Osteoblast (primary cell): ENCODE measurements around the gene ACTL9. TPM values are rescaled to one million over a fixed set of nuclear protein-coding genes. Genes with fewer than 3 reads are reported as not detected.

Source experiments
- DNase-seq: peaks from one replicate; pipeline ENCODE4 v3.0.0; 2011; ENCODE audit warnings: low spot score, mixed read lengths; ENCODE audit not compliant: insufficient read length; ENCODE audit errors: missing footprints
- H2AFZ ChIP-seq: 2 replicates; pipeline ENCODE4 v1.6.0; 2011; ENCODE audit warnings: mild to moderate bottlenecking, low read length
- H3K27ac ChIP-seq: 2 replicates; pipeline ENCODE4 v1.5.1; 2011; ENCODE audit warnings: mild to moderate bottlenecking, low read depth, low read length, moderate library complexity
- H3K27me3 ChIP-seq: 2 replicates; pipeline ENCODE4 v1.6.0; 2012; ENCODE audit warnings: mild to moderate bottlenecking, control low read depth, inconsistent platforms, low read length, moderate library complexity; ENCODE audit not compliant: insufficient read depth
- H3K36me3 ChIP-seq: 2 replicates; pipeline ENCODE4 v1.5.1; 2011; ENCODE audit warnings: mild to moderate bottlenecking, low read length, control low read depth, moderate library complexity; ENCODE audit not compliant: insufficient read depth
- H3K4me1 ChIP-seq: 2 replicates; pipeline ENCODE4 v1.5.1; 2011; ENCODE audit warnings: mild to moderate bottlenecking, low read length, control low read depth, moderate library complexity; ENCODE audit not compliant: insufficient read depth
- H3K4me2 ChIP-seq: 2 replicates; pipeline ENCODE4 v1.6.0; 2011; ENCODE audit warnings: mild to moderate bottlenecking, low read length; ENCODE audit not compliant: insufficient read depth
- H3K4me3 ChIP-seq: fragments of 200-600 bp; sonication (generic); 3 replicates; pipeline ENCODE4 v1.5.1; 2012; ENCODE audit warnings: mild to moderate bottlenecking, low read length, inconsistent platforms; ENCODE audit not compliant: insufficient read depth
- H3K79me2 ChIP-seq: 2 replicates; pipeline ENCODE4 v1.6.0; 2012; ENCODE audit warnings: mild to moderate bottlenecking, low read length, control low read depth, inconsistent platforms; ENCODE audit not compliant: insufficient read depth
- H3K9me3 ChIP-seq: 2 replicates; pipeline ENCODE4 v1.5.1; 2011; ENCODE audit warnings: low read depth, low read length, control low read depth
- H4K20me1 ChIP-seq: 2 replicates; pipeline ENCODE4 v1.6.0; 2012; ENCODE audit warnings: mild to moderate bottlenecking, low read length, control low read depth; ENCODE audit not compliant: insufficient read depth
- CTCF ChIP-seq: IDR thresholded peaks from 2 replicates; pipeline ENCODE4 v1.5.1; 2011; ENCODE audit warnings: mild to moderate bottlenecking, low read depth, low read length, moderate library complexity; ENCODE audit errors: extremely low read depth
- total RNA-seq: library from RNA; depleted of rRNA; stranded (reverse); fragments of >200 nt; gene quantifications from 2 replicates; pipeline ENCODE4 v1.2.3, GENCODE V29; 2012

Gene ACTL9
- total RNA-seq, 1 donor: not detected

GRCh38 chr19:8695911-8696310, 2.7 kb downstream of the ACTL9 start:
- H3K27ac ChIP-seq: no peak overlapping the region
- no peaks in the 10 kb centered on the region for H3K36me3 ChIP-seq
- no peak for DNase-seq
- no peaks in the 10 kb centered on the region for H3K79me2 ChIP-seq
- no peak overlapping the region for H3K4me2 ChIP-seq
- no peaks in the 10 kb centered on the region for H3K4me1 ChIP-seq
- no peaks in the 10 kb centered on the region for H3K27me3 ChIP-seq
- no peak for TF ChIP-seq CTCF
- H3K9me3 ChIP-seq: no peaks in the 10 kb centered on the region
- H4K20me1 ChIP-seq: no peaks in the 10 kb centered on the region
- no peak overlapping the region for H2AFZ ChIP-seq
- H3K4me3 ChIP-seq: no peak overlapping the region

- Histone ChIP-seq H4K20me1 (no peaks in the 10 kb centered on the region), H2AFZ (no peak overlapping the region), H3K79me2 (no peaks in the 10 kb centered on the region), H3K4me3 (no peak overlapping the region), H3K27ac (no peak overlapping the region), H3K27me3 (no peaks in the 10 kb centered on the region), H3K4me1 (no peaks in the 10 kb centered on the region), H3K9me3 (no peaks in the 10 kb centered on the region), H3K4me2 (no peak overlapping the region), H3K36me3 (no peaks in the 10 kb centered on the region)
- peak; percentile 63 for DNase-seq
- TF ChIP-seq CTCF: no peak
Measured at GRCh38 chr19:8695501-8695900, 3.1 kb downstream of the ACTL9 start.

GRCh38 chr19:8690753-8691539, 7.6 kb downstream of the ACTL9 start:
- no peak for TF ChIP-seq CTCF
- Histone ChIP-seq H4K20me1 (no peaks in the 10 kb centered on the region), H3K4me1 (no peaks in the 10 kb centered on the region), H3K36me3 (no peaks in the 10 kb centered on the region), H3K79me2 (no peaks in the 10 kb centered on the region), H3K4me3 (no peak overlapping the region), H3K9me3 (no peaks in the 10 kb centered on the region), H2AFZ (no peak overlapping the region), H3K27me3 (no peaks in the 10 kb centered on the region), H3K27ac (no peak overlapping the region), H3K4me2 (no peak overlapping the region)
- DNase-seq: no peak

- Histone ChIP-seq H3K27me3 (no peaks in the 10 kb centered on the region), H2AFZ (no peak overlapping the region), H3K79me2 (no peaks in the 10 kb centered on the region), H3K36me3 (no peaks in the 10 kb centered on the region), H3K4me3 (no peak overlapping the region), H3K4me2 (no peak overlapping the region), H3K9me3 (no peaks in the 10 kb centered on the region), H3K27ac (no peak overlapping the region), H4K20me1 (no peaks in the 10 kb centered on the region), H3K4me1 (no peaks in the 10 kb centered on the region)
- no peak for TF ChIP-seq CTCF
- DNase-seq: no peak
Measured at GRCh38 chr19:8688930-8689329, 9.7 kb downstream of the ACTL9 start.
